ENCODE results near the gene PCDHGA11.
"Not testable (repeated sequence)": the region's sequence is repeated elsewhere in the genome, so short reads cannot be mapped to it uniquely, and the experiment has no call there.

The PCDHGA11 gene

DNA sequence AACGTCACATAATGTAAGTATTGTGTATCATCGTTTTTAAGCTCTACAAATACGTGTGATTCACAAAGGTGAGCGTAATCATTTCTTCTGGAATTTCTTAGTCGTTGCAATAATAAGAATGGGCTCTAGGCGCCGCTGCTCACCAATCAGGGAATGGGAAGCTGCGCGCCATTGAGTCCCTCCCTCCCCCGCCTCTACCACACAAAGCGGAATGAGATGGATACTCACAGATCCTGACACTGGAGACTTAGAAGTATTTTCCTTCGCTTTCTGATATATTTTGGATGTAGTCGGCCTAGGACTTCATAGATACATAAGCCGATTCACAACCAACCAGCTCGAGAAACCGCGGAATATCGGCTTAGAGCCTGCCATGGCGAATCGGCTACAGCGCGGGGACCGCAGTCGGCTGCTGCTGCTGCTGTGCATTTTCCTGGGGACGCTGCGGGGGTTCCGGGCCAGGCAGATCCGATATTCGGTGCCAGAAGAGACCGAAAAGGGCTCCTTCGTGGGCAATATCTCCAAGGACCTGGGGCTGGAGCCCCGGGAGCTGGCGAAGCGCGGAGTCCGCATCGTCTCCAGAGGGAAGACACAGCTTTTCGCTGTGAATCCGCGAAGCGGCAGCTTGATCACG, at the start of gene PCDHGA11:
PCDHGA11 (plus strand) TSS at position 197 of the 634 bp plus-strand sequence; CDS start at position 374, 177 bp downstream.
- no peak for DNase-seq

DNA sequence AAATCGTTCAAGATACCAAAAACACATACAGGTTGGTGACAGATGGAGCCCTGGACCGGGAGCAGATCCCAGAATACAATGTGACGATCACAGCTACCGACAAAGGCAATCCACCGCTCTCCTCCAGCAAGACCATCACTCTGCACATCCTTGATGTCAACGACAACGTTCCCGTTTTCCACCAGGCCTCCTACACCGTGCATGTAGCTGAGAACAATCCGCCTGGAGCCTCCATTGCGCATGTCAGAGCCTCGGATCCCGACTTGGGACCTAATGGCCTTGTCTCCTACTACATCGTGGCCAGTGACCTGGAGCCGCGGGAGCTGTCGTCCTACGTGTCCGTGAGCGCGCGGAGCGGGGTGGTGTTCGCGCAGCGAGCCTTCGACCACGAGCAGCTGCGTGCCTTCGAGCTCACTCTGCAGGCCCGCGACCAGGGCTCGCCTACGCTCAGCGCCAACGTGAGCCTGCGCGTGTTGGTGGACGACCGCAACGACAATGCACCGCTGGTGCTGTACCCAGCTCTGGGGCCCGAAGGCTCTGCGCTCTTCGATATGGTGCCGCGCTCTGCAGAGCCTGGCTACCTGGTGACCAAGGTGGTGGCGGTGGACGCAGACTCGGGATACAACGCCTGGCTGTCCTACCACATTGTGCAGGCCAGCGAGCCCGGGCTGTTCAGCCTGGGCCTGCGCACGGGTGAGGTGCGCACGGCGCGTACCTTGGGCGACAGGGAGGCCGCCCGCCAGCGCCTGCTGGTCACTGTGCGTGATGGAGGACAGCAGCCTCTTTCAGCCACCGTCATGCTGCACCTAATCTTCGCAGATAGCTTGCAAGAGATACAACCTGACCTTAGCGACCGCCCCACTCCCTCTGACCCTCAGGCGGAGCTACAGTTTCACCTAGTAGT, 49.0 kb upstream of the PCDHGA11 start:
- DNase-seq, result no peak

GRCh38 chr5:141373673-141374317, 47.1 kb upstream of the PCDHGA11 start, which contains the start of gene PCDHGA6:
Gene PCDHGA6, plus strand, starts transcription at chr5:141373891. Its CDS starts 193 bp downstream, at chr5:141374084.
- DNase-seq, result no peak

GRCh38 chr5:141374627-141375026, 46.2 kb upstream of the PCDHGA11 start:
- DNase-seq, result no peak

DNA sequence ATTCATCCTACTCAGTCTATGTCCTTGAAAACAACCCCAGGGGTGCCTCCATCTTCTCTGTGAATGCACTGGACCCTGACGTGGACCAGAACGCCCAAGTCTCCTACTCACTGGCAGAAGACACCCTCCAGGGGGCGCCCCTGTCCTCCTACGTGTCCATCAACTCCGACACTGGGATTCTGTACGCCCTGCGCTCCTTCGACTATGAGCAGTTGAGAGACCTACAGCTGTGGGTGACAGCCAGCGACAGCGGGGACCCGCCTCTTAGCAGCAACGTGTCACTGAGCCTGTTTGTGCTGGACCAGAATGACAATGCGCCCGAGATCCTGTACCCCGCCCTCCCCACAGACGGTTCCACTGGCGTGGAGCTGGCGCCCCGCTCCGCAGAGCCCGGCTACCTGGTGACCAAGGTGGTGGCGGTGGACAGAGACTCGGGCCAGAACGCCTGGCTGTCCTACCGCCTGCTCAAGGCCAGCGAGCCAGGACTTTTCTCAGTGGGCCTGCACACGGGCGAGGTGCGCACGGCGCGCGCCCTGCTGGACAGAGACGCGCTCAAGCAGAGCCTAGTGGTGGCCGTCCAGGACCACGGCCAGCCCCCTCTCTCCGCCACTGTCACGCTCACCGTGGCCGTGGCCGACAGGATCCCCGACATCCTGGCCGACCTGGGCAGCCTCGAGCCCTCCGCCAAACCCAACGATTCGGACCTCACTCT, 45.3 kb upstream of the PCDHGA11 start:
- DNase-seq, result not testable (repeated sequence)

GRCh38 chr5:141382469-141383294, 38.2 kb upstream of the PCDHGA11 start, which contains the start of gene PCDHGA7:
Gene PCDHGA7, plus strand, starts transcription at chr5:141382742. Its CDS starts 158 bp downstream, at chr5:141382900.
- no peak for DNase-seq

DNA sequence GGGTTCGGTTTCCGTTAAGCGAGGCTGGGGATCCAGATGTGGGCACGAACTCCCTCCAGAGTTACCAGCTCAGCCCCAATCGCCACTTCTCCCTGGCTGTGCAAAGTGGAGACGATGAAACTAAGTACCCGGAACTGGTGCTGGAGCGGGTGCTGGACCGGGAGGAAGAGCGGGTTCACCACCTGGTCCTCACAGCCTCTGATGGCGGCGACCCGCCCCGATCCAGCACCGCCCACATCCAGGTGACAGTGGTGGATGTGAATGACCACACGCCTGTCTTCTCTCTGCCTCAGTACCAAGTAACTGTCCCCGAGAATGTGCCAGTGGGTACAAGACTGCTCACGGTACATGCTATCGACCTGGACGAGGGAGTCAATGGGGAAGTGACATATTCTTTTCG, 37.5 kb upstream of the PCDHGA11 start:
- no peak for DNase-seq

DNA sequence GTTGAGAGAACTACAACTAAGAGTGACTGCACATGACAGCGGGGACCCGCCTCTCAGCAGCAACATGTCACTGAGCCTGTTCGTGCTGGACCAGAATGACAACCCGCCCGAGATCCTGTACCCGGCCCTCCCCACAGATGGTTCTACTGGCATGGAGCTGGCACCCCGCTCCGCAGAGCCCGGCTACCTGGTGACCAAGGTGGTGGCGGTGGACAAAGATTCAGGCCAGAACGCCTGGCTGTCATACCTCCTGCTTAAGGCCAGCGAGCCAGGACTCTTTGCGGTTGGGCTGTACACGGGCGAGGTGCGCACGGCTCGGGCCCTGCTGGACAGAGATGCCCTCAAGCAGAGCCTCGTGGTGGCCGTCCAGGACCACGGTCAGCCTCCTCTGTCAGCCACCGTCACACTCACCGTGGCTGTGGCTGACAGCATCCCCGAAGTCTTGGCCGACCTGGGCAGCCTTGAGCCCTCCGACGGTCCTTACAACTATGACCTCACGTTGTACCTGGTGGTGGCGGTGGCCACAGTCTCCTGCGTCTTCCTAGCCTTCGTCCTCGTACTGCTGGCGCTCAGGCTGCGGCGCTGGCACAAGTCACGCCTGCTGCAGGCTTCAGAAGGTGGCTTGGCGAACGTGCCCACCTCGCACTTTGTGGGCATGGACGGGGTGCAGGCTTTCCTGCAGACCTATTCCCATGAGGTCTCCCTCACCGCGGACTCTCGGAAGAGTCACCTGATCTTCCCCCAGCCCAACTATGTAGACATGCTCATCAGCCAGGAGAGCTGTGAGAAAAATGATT, 36.2 kb upstream of the PCDHGA11 start:
- DNase-seq, result no peak

DNA sequence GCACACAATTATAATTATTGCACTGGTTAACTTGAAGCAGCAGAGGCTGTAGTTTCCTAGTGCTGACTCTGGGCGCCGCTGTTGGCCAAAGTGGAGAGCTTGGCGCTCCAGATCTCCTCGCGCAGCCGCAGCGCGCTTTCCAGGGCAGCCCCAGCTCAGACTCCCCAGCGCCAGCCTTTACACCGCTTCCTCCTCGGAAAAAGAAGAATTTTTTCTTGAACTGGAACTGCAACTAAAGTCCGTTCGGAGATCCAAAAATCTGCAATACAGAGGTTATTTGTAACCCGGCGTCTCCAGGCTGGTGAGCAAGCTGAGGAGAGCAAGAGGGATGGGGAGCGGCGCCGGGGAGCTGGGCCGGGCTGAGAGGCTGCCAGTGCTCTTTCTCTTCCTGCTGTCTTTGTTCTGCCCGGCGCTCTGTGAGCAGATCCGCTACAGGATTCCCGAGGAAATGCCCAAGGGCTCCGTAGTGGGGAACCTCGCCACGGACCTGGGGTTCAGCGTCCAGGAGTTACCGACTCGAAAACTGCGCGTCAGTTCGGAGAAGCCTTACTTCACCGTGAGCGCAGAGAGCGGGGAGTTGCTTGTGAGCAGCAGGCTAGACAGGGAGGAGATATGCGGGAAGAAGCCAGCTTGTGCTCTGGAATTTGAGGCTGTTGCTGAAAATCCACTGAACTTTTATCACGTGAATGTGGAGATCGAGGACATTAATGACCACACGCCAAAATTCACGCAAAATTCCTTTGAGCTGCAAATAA, 33.1 kb upstream of the PCDHGA11 start, which contains the start of gene PCDHGB4:
PCDHGB4 (plus strand) TSS at position 142 of the 755 bp plus-strand sequence; CDS start at position 329, 187 bp downstream.
- not testable (repeated sequence) for DNase-seq

GRCh38 chr5:141388661-141389060, 32.2 kb upstream of the PCDHGA11 start:
- DNase-seq, result no peak

GRCh38 chr5:141389153-141390042, 31.5 kb upstream of the PCDHGA11 start:
- no peak for DNase-seq

- no peak for DNase-seq
Measured at GRCh38 chr5:141392429-141393198, 28.2 kb upstream of the PCDHGA11 start, which contains the start of gene PCDHGA8. Gene PCDHGA8, plus strand, starts transcription at chr5:141392633. Its CDS starts 181 bp downstream, at chr5:141392814.

GRCh38 chr5:141393267-141393666, 27.6 kb upstream of the PCDHGA11 start:
- DNase-seq, result no peak

- not testable (repeated sequence) for DNase-seq
Measured at GRCh38 chr5:141394401-141395187, 26.3 kb upstream of the PCDHGA11 start.

- not testable (repeated sequence) for DNase-seq
Measured at GRCh38 chr5:141397756-141398551, 22.9 kb upstream of the PCDHGA11 start, which contains the start of gene PCDHGB5. Gene PCDHGB5, plus strand, starts transcription at chr5:141397947. Its CDS starts 181 bp downstream, at chr5:141398128.

- DNase-seq, result no peak
Measured at GRCh38 chr5:141398608-141399007, 22.2 kb upstream of the PCDHGA11 start.
